Motor neuron (in vitro differentiated cells): ENCODE measurements around the gene CDH13. TPM values are rescaled to one million over a fixed set of nuclear protein-coding genes. Genes with fewer than 3 reads are reported as not detected.

Source experiments
- ATAC-seq, 8 experiments: fragments of 200-7000 bp; cut with Tn5 transposase; replicated peaks in 6 of 8; 2 replicates each; pipeline ENCODE4 v1.8.0; 2021; ENCODE audit warnings: mild to moderate bottlenecking in 8 of 8, moderate library complexity in 8 of 8
- H3K27ac ChIP-seq, 2 donors: fragments of 250-450 bp; sonication (Bioruptor Pico); 2 replicates each; pipeline ENCODE4 v1.9.0; 2021; ENCODE audit warnings: antibody characterized with exemption in 2 of 2, mild to moderate bottlenecking in 2 of 2, moderate library complexity in 1 of 2
- H3K4me1 ChIP-seq, 2 donors: fragments of 250-450 bp; sonication (Bioruptor Pico); replicated peaks in 1 of 2; 2 replicates each; pipeline ENCODE4 v1.6.1; 2021; ENCODE audit warnings: antibody characterized with exemption in 2 of 2, mild to moderate bottlenecking in 2 of 2, moderate library complexity in 1 of 2
- H3K4me3 ChIP-seq, 5 donors: fragments of 250-450 bp; sonication (Bioruptor Pico); 2 replicates each; pipeline ENCODE4 v1.9.0; 2021; ENCODE audit warnings: antibody characterized with exemption in 5 of 5, mild to moderate bottlenecking in 5 of 5, moderate library complexity in 4 of 5
- WGBS, 10 experiments: fragments of 450-650 bp; shearing (Covaris generic); methylation state at CpG; one replicate each; pipeline ENCODE4 v1.0.0; 2022; 5-methylcytosine and 5-hydroxymethylcytosine counted together
- in situ Hi-C, 9 experiments: fragments of 400-800 bp; cut with MboI; loops; one replicate each; pipeline ENCODE4 v1.15.0; 2021; ENCODE audit warnings: low sequenced_read_pairs in 9 of 9, low pct_unique_long_range_greater_than_20kb in 2 of 9; ENCODE audit not compliant: unreplicated experiment in 9 of 9
- total RNA-seq, 8 experiments: library from RNA; unstranded; fragments of 300-600 nt; gene quantifications; 2 replicates each; pipeline versions ENCODE4 v1.2.3 to v1.2.4, GENCODE V29; 2022

Gene CDH13
- total RNA-seq, 8 experiments from 2014 or later = 0.42 to 10.3 (median 3.4) TPM

GRCh38 chr16:83437036-83437435 lies 810.3 kb downstream of the CDH13 start:
- WGBS, 10 experiments = 62 to 100% (median 86%) methylated on average over 1 to 7 of the region's 7 CpGs; no CpG with 5 or more reads in 2 of the 10 experiments
- Histone ChIP-seq H3K4me1 (peaks cover 3 to 10% of the 10 kb centered on the region in 2 donors), H3K27ac (no peak overlapping the region), H3K4me3 (no peak overlapping the region)
- in situ Hi-C loops = no loop called here
- no peak for ATAC-seq

- in situ Hi-C loops = no loop called here
- H3K4me1 ChIP-seq = peaks cover 3 to 15% of the 10 kb centered on the region in 2 donors
- WGBS, 10 experiments = 42 to 100% (median 81%) methylated on average over 1 to 3 of the region's 3 CpGs; no CpG with 5 or more reads in 1 of the 10 experiments
- no peak overlapping the region for H3K27ac ChIP-seq
- ATAC-seq = no peak
- H3K4me3 ChIP-seq = no peak overlapping the region
These were observed 811.6 kb downstream of the CDH13 start for GRCh38 chr16:83438326-83438725.

GRCh38 chr16:83439412-83439811 lies 812.6 kb downstream of the CDH13 start:
- WGBS, 10 experiments = 75 to 100% (median 86%) methylated on average over 1 to 3 of the region's 6 CpGs; no CpG with 5 or more reads in 4 of the 10 experiments
- in situ Hi-C loops = no loop called here
- Histone ChIP-seq H3K27ac (no peak overlapping the region), H3K4me1 (peaks cover 3 to 15% of the 10 kb centered on the region in 2 donors), H3K4me3 (no peak overlapping the region)
- no peak for ATAC-seq

GRCh38 chr16:83441517-83441916 lies 814.7 kb downstream of the CDH13 start:
- H3K4me1 ChIP-seq = peaks cover 0 to 15% of the 10 kb centered on the region in 2 donors
- no peak overlapping the region for H3K4me3 ChIP-seq
- 0 to 63% (median 43%) methylated on average over 1 to 4 of the region's 4 CpGs; no CpG with 5 or more reads in 3 of the 10 experiments for WGBS, 10 experiments
- peak in 5 of 8 experiments; percentile 75 to 94 (median 90) for ATAC-seq
- in situ Hi-C loops = no loop called here
- H3K27ac ChIP-seq = no peak overlapping the region

- no peak for ATAC-seq
- Histone ChIP-seq H3K4me1 (peaks cover 0 to 7% of the 10 kb centered on the region in 2 donors), H3K27ac (no peak overlapping the region), H3K4me3 (no peak overlapping the region)
- in situ Hi-C loops = no loop called here
- WGBS, 10 experiments = 33 to 100% (median 89%) methylated on average over 1 to 3 of the region's 3 CpGs; no CpG with 5 or more reads in 2 of the 10 experiments
These were observed 817.2 kb downstream of the CDH13 start for GRCh38 chr16:83443972-83444371.

GRCh38 chr16:83447560-83447959 lies 820.8 kb downstream of the CDH13 start:
- Histone ChIP-seq H3K4me3 (no peak overlapping the region), H3K4me1 (no peaks in the 10 kb centered on the region), H3K27ac (no peak overlapping the region)
- in situ Hi-C loops = no loop called here
- no peak for ATAC-seq
- 13 to 100% (median 60%) methylated on average over 1 to 2 of the region's 2 CpGs; no CpG with 5 or more reads in 1 of the 10 experiments for WGBS, 10 experiments

- WGBS, 10 experiments = 40 to 100% (median 80%) methylated on average over 1 to 10 of the region's 12 CpGs; no CpG with 5 or more reads in 1 of the 10 experiments
- Histone ChIP-seq H3K27ac (no peak overlapping the region), H3K4me3 (no peak overlapping the region), H3K4me1 (peaks cover 0 to 4% of the 10 kb centered on the region in 2 donors)
- peak in 1 of 8 experiments; percentile 12 for ATAC-seq
- in situ Hi-C loops = no loop called here
These were observed 823.1 kb downstream of the CDH13 start for GRCh38 chr16:83449861-83450260.

GRCh38 chr16:83453977-83454376 lies 827.2 kb downstream of the CDH13 start:
- 13 to 100% (median 83%) methylated on average over 1 to 2 of the region's 2 CpGs; no CpG with 5 or more reads in 4 of the 10 experiments for WGBS, 10 experiments
- Histone ChIP-seq H3K4me1 (peaks cover 26 to 32% of the 10 kb centered on the region in 2 donors), H3K27ac (no peak overlapping the region), H3K4me3 (no peak overlapping the region)
- in situ Hi-C loops = no loop called here
- ATAC-seq = peak in 1 of 8 experiments; percentile 27

GRCh38 chr16:83455716-83456115 lies 828.9 kb downstream of the CDH13 start:
- 40 to 80% (median 68%) methylated on average over 2 to 5 of the region's 6 CpGs; no CpG with 5 or more reads in 2 of the 10 experiments for WGBS, 10 experiments
- Histone ChIP-seq H3K27ac (peak overlapping the region; percentile 47 to 54), H3K4me3 (no peak overlapping the region), H3K4me1 (peaks cover 26 to 33% of the 10 kb centered on the region in 2 donors)
- ATAC-seq = peak in 5 of 8 experiments; percentile 34 to 45 (median 39)
- in situ Hi-C loops = no loop called here

GRCh38 chr16:83456934-83457333 lies 830.2 kb downstream of the CDH13 start:
- Histone ChIP-seq H3K4me3 (no peak overlapping the region), H3K27ac (no peak overlapping the region), H3K4me1 (peaks cover 26 to 33% of the 10 kb centered on the region in 2 donors)
- WGBS, 10 experiments = 60 to 82% (median 78%) methylated on average over 2 to 6 of the region's 8 CpGs; no CpG with 5 or more reads in 5 of the 10 experiments
- no peak for ATAC-seq
- in situ Hi-C loops = no loop called here

- 0 to 73% (median 40%) methylated on average over 1 to 4 of the region's 4 CpGs; no CpG with 5 or more reads in 1 of the 10 experiments for WGBS, 10 experiments
- in situ Hi-C loops = no loop called here
- no peak overlapping the region for H3K27ac ChIP-seq
- peak in 6 of 8 experiments; percentile 17 to 78 (median 77) for ATAC-seq
- H3K4me3 ChIP-seq = no peak overlapping the region
- H3K4me1 ChIP-seq = peaks cover 26 to 33% of the 10 kb centered on the region in 2 donors
These were observed 831.8 kb downstream of the CDH13 start for GRCh38 chr16:83458612-83459011.

GRCh38 chr16:83464991-83465390 lies 838.2 kb downstream of the CDH13 start:
- H3K4me1 ChIP-seq = peaks cover 13 to 16% of the 10 kb centered on the region in 2 donors
- ATAC-seq = no peak
- no peak overlapping the region for H3K27ac ChIP-seq
- 0 to 81% (median 62%) methylated on average over 1 to 6 of the region's 6 CpGs; no CpG with 5 or more reads in 2 of the 10 experiments for WGBS, 10 experiments
- no peak overlapping the region for H3K4me3 ChIP-seq
- in situ Hi-C loops = no loop called here

- WGBS, 10 experiments = 89 to 100% (median 100%) methylated on average over 1 to 3 of the region's 3 CpGs; no CpG with 5 or more reads in 6 of the 10 experiments
- no peak for ATAC-seq
- Histone ChIP-seq H3K4me1 (peaks cover 8 to 13% of the 10 kb centered on the region in 2 donors), H3K27ac (no peak overlapping the region), H3K4me3 (no peak overlapping the region)
- in situ Hi-C loops = no loop called here
These were observed 843.6 kb downstream of the CDH13 start for GRCh38 chr16:83470416-83470815.
